Measurements from ENCODE around the gene FOXP1.

FOXP1 gene

GRCh38 chr3:71425491-71426071 is 157.9 kb downstream of the FOXP1 start:
- no peak for DNase-seq
- peak; percentile 67 for ATAC-seq

GRCh38 chr3:71423151-71423906 is 160.2 kb downstream of the FOXP1 start:
- ATAC-seq (no peak), DNase-seq (no peak)

GRCh38 chr3:71421820-71422566 is 161.5 kb downstream of the FOXP1 start:
- ATAC-seq (peak; percentile 76), DNase-seq (peak; percentile 44)

- ATAC-seq (no peak), DNase-seq (no peak)
Observed at GRCh38 chr3:71421475-71421819, 162.1 kb downstream of the FOXP1 start.

- peak; percentile 11 for ATAC-seq
- DNase-seq, result no peak
Observed at GRCh38 chr3:71419369-71419768, 164.2 kb downstream of the FOXP1 start.

GRCh38 chr3:71417791-71418190 is 165.7 kb downstream of the FOXP1 start:
- DNase-seq (no peak), ATAC-seq (no peak)

GRCh38 chr3:71416876-71417275 is 166.7 kb downstream of the FOXP1 start:
- DNase-seq (peak; percentile 50), ATAC-seq (peak; percentile 64)

- ATAC-seq, result no peak
- no peak for DNase-seq
Observed at GRCh38 chr3:71415681-71416122, 167.8 kb downstream of the FOXP1 start.

- DNase-seq (no peak), ATAC-seq (no peak)
Observed at GRCh38 chr3:71414189-71414927, 169.2 kb downstream of the FOXP1 start.

- no peak for DNase-seq
- no peak for ATAC-seq
Observed at GRCh38 chr3:71413572-71413971, 170.0 kb downstream of the FOXP1 start.

- ATAC-seq (no peak), DNase-seq (no peak)
Observed at GRCh38 chr3:71409352-71409751, 174.2 kb downstream of the FOXP1 start.

GRCh38 chr3:71408903-71409302 is 174.6 kb downstream of the FOXP1 start:
- ATAC-seq (no peak), DNase-seq (no peak)

- no peak for DNase-seq
- no peak for ATAC-seq
Observed at GRCh38 chr3:71407823-71408222, 175.7 kb downstream of the FOXP1 start.

- no peak for DNase-seq
- ATAC-seq, result no peak
Observed at GRCh38 chr3:71406972-71407810, 176.3 kb downstream of the FOXP1 start.

GRCh38 chr3:71402911-71403310 is 180.6 kb downstream of the FOXP1 start:
- DNase-seq (no peak), ATAC-seq (no peak)

GRCh38 chr3:71402280-71402679 is 181.2 kb downstream of the FOXP1 start:
- no peak for DNase-seq
- no peak for ATAC-seq

GRCh38 chr3:71401695-71402231 is 181.8 kb downstream of the FOXP1 start:
- ATAC-seq (no peak), DNase-seq (no peak)

GRCh38 chr3:71400986-71401451 is 182.5 kb downstream of the FOXP1 start:
- no peak for DNase-seq

GRCh38 chr3:71399478-71399877 is 184.1 kb downstream of the FOXP1 start:
- no peak for ATAC-seq
- no peak for DNase-seq

More at GRCh38 chr3:71400986-71401451, 182.5 kb downstream of the FOXP1 start:
- ATAC-seq, result no peak

GRCh38 chr3:71398157-71398836 is 185.2 kb downstream of the FOXP1 start:
- no peak for DNase-seq

GRCh38 chr3:71397726-71398125 is 185.8 kb downstream of the FOXP1 start:
- ATAC-seq (no peak), DNase-seq (no peak)

More at GRCh38 chr3:71398157-71398836, 185.2 kb downstream of the FOXP1 start:
- peak; percentile 62 for ATAC-seq
